ENCODE data around the gene ARFIP2.
"Not testable (repeated sequence)": the region's sequence is repeated elsewhere in the genome, so short reads cannot be mapped to it uniquely, and the experiment has no call there.

GRCh38 chr11:6521946-6522345 is 40.8 kb upstream of the ARFIP2 start:
- not testable (repeated sequence) for TF ChIP-seq CTCF (IDR thresholded peaks at IDR 0.05 in 8 of 11, conservative IDR thresholded peaks at IDR 0.05 in 3 of 11); POLR2A (IDR thresholded peaks at IDR 0.05); POLR2AphosphoS5 (IDR thresholded peaks at IDR 0.05)

Data from spleen (tissue), 7 donors.